Measurements from ENCODE around the gene QTRT2. TPM values are rescaled to one million over a fixed set of nuclear protein-coding genes. Genes with fewer than 3 reads are reported as not detected.

Gene QTRT2
- total and polyA plus RNA-seq, 2 of the 8 experiments (the other 6 are each of a cell fraction or from before 2014, with no cell fraction given): 13.3 to 54.5 TPM

GRCh38 chr3:114128826-114129225 is 72.3 kb downstream of the QTRT2 start (continued):
- TF ChIP-seq RXRA (IDR thresholded peaks at IDR 0.05; ENCODE audit: insufficient read depth, low read depth, low read length) (no peak), SP2 (IDR thresholded peaks at IDR 0.05; ENCODE audit: low read length) (no peak), TCF12 (IDR thresholded peaks at IDR 0.05; ENCODE audit: low read depth, low read length) (no peak), BRCA1 (IDR thresholded peaks at IDR 0.05; ENCODE audit: low read depth, low read length) (no peak)

All from H1 (cell line).